GM23248 (cell line): Measurements from ENCODE around the gene CD27. TPM values are rescaled to one million over a fixed set of nuclear protein-coding genes. Genes with fewer than 3 reads are reported as not detected.

Source experiments
- DNase-seq: peaks from one replicate; pipeline ENCODE4 v3.0.0-alpha.2; 2015
- H2AFZ ChIP-seq: fragments of 200-600 bp; sonication (generic); 2 replicates; pipeline ENCODE4 v1.6.1; 2016; ENCODE audit warnings: antibody characterized with exemption
- H3F3A ChIP-seq: fragments of 200-600 bp; sonication (generic); 2 replicates; pipeline ENCODE4 v1.6.1; 2016; ENCODE audit warnings: mild to moderate bottlenecking, antibody characterized with exemption, mixed run types; ENCODE audit not compliant: insufficient read depth
- H3K27ac ChIP-seq: fragments of 200-600 bp; sonication (generic); 2 replicates; pipeline ENCODE4 v1.5.1; 2016; ENCODE audit warnings: mild to moderate bottlenecking
- H3K27me3 ChIP-seq: fragments of 200-600 bp; sonication (generic); replicated peaks from 2 replicates; pipeline ENCODE4 v1.6.1; 2016; ENCODE audit warnings: mild to moderate bottlenecking; ENCODE audit not compliant: insufficient read depth
- H3K36me3 ChIP-seq: fragments of 200-600 bp; sonication (generic); 2 replicates; pipeline ENCODE4 v1.6.1; 2016; ENCODE audit warnings: low read depth, mild to moderate bottlenecking
- H3K4me1 ChIP-seq: fragments of 200-600 bp; sonication (generic); 2 replicates; pipeline ENCODE4 v1.6.1; 2016; ENCODE audit warnings: mild to moderate bottlenecking; ENCODE audit not compliant: insufficient read depth
- H3K4me2 ChIP-seq: fragments of 200-600 bp; sonication (generic); one replicate; pipeline ENCODE4 v1.6.1; 2016; ENCODE audit warnings: mild to moderate bottlenecking; ENCODE audit not compliant: unreplicated experiment
- H3K4me3 ChIP-seq: fragments of 200-600 bp; sonication (generic); 2 replicates; pipeline ENCODE4 v1.5.1; 2016; ENCODE audit warnings: mild to moderate bottlenecking
- H3K79me2 ChIP-seq: fragments of 200-600 bp; sonication (generic); 2 replicates; pipeline ENCODE4 v1.6.1; 2016; ENCODE audit warnings: mild to moderate bottlenecking; ENCODE audit not compliant: insufficient read depth
- H3K9ac ChIP-seq: fragments of 200-600 bp; sonication (generic); 2 replicates; pipeline ENCODE4 v1.6.1; 2016; ENCODE audit warnings: mild to moderate bottlenecking
- H3K9me2 ChIP-seq: fragments of 200-600 bp; sonication (generic); 2 replicates; pipeline ENCODE4 v1.6.1; 2016; ENCODE audit warnings: mixed run types, mild to moderate bottlenecking, moderate library complexity; ENCODE audit not compliant: insufficient read depth
- H3K9me3 ChIP-seq: fragments of 200-600 bp; sonication (generic); one replicate; pipeline ENCODE4 v1.6.1; 2017; ENCODE audit warnings: low read depth
- H4K20me1 ChIP-seq: fragments of 200-600 bp; sonication (generic); 2 replicates; pipeline ENCODE4 v1.6.0; 2016; ENCODE audit not compliant: insufficient read depth
- EZH2 ChIP-seq: fragments of 200-600 bp; sonication (generic); IDR thresholded peaks from 2 replicates; pipeline ENCODE4 v1.6.1; 2018; ENCODE audit warnings: antibody characterized with exemption, mild to moderate bottlenecking; ENCODE audit not compliant: insufficient read depth, poor library complexity, severe bottlenecking
- EZH2phosphoT487 ChIP-seq: fragments of 200-600 bp; sonication (generic); IDR thresholded peaks from 2 replicates; pipeline ENCODE4 v1.6.1; 2018; ENCODE audit warnings: antibody characterized with exemption, moderate library complexity, mild to moderate bottlenecking, low read depth; ENCODE audit not compliant: insufficient read depth
- WGBS, 2 experiments: methylation state at CpG; one replicate each; pipeline ENCODE4 v1.1.6; 2015 to 2017; ENCODE audit warnings: low lambda C conversion rate in 2 of 2, low coverage in 1 of 2; ENCODE audit errors: missing lambda C conversion rate in 2 of 2; 5-methylcytosine and 5-hydroxymethylcytosine counted together
- in situ Hi-C: fragments of 300-500 bp; cut with MboI; formaldehyde crosslinking; loops from 2 replicates; pipeline ENCODE4 v1.15.0; 2020
- polyA plus RNA-seq: library from polyadenylated mRNA; unstranded; fragments of >200 nt; fragmentation: Nextera tagmentation; extraction: Ambion mirVana; gene quantifications from 2 replicates; pipeline ENCODE4 v1.2.1, GENCODE V29; 2016
- total RNA-seq: library from RNA; depleted of rRNA; stranded (reverse); fragments of >200 nt; shearing (Covaris generic); gene quantifications from 2 replicates; pipeline ENCODE4 v1.2.3, GENCODE V29; 2014

The CD27 gene
- total and polyA plus RNA-seq, 2 experiments from 2014 or later, result 0.28 TPM; not detected in 1

DNA sequence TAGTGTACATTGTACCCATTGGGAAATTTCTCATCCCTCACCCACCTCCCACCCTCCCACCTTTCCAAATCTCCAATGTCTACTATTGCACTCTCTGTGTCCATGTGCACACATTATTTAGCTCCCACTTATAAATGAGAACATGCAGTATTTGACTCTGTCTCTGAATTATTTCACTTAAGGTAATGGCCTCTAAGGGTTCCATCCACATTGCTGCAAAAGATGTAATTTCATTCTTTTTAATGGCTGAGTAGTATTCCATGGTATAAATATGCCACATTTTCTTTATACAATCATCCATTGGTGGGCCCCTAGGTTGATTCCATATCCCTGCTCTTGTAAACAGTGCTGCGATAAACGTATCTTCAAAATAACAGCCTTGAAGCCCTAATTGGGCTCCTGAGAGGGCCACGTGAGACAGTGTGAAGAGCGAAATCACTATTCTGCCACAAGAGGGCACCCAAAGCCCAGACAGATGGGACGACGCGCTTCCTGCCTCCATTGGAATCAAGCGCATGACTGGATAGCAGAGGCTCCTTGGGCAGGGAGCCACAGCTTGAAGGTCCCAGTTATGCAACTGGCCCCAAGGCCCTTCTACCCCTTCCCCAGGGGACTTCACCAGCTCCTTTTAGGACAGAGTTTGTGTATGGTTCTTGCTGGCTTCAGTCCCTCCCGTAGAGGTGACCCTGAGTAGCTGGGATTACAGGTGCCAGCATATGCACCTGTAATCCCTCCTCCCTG, 21.3 kb upstream of the CD27 start:
- Histone ChIP-seq H3F3A (peaks cover 5% of the 10 kb centered on the region; the same call in 1 of the 2 replicates), H3K4me2 (no peak overlapping the region), H3K27me3 (no peaks in the 10 kb centered on the region), H3K79me2 (no peaks in the 10 kb centered on the region), H3K9ac (no peak overlapping the region), H3K9me3 (no peaks in the 10 kb centered on the region), H4K20me1 (no peaks in the 10 kb centered on the region), H3K4me3 (no peak overlapping the region), H3K36me3 (no peaks in the 10 kb centered on the region), H3K27ac (no peak overlapping the region), H2AFZ (no peak overlapping the region), H3K4me1 (no peaks in the 10 kb centered on the region), H3K9me2 (no peaks in the 10 kb centered on the region)
- TF ChIP-seq EZH2 (no peak), EZH2phosphoT487 (no peak)
- WGBS, 2 experiments, result 12 to 16% methylated on average over 9 of the region's 9 CpGs
- in situ Hi-C loops, result no loop called here
- DNase-seq, result peak; percentile 98

DNA sequence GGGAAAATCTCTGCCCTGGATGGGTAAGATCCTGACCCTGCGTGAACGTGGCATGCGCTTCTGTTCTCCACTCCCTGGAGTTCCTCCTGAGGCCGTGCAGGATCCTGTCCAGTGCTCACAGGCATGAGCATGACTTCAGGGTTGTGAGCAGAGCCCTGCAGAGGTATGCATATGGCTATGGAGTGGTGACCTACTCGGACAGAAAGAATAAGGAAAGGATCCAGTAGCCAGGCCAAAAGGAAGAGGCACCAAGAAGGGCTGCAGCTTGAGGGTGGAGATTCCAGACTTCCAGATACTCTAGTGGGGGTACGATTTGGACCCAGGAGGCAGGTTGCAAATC, 20.8 kb upstream of the CD27 start:
- Histone ChIP-seq H3K4me1 (no peaks in the 10 kb centered on the region), H3K4me2 (no peak overlapping the region), H3K27me3 (no peaks in the 10 kb centered on the region), H3K27ac (no peak overlapping the region), H3K79me2 (no peaks in the 10 kb centered on the region), H3K36me3 (no peaks in the 10 kb centered on the region), H2AFZ (no peak overlapping the region), H4K20me1 (no peaks in the 10 kb centered on the region), H3K9me3 (no peaks in the 10 kb centered on the region), H3K4me3 (no peak overlapping the region), H3K9ac (no peak overlapping the region), H3K9me2 (no peaks in the 10 kb centered on the region), H3F3A (peaks cover 5% of the 10 kb centered on the region; the same call in 1 of the 2 replicates)
- no peak for DNase-seq
- WGBS, 2 experiments, result 30 to 33% methylated on average over 6 of the region's 6 CpGs
- in situ Hi-C loops, result no loop called here
- TF ChIP-seq EZH2 (no peak), EZH2phosphoT487 (no peak)

DNA sequence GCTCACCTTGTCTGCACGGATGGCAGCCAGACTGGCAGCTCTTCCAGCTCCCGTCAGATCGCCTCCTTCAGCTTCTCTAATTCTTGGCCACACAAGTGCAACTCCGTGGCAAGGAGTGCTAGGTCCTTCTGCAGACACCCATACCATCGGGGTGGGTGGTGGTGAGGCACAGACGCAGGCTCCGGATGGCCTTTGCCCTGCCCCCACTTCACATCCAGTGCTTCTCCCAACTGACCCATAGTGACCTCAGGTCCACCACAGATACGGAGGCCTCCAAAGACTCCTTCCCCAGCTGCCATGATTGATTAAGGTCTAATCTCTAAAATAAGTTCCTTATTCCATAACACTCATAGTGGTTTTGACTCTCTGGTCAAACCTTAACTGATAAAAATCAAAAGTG, 19.9 kb upstream of the CD27 start:
- Histone ChIP-seq H3K27ac (no peak overlapping the region), H3K9ac (no peak overlapping the region), H3K9me3 (no peaks in the 10 kb centered on the region), H3K9me2 (no peaks in the 10 kb centered on the region), H4K20me1 (no peaks in the 10 kb centered on the region), H3K4me1 (peaks cover 4% of the 10 kb centered on the region), H3K27me3 (no peaks in the 10 kb centered on the region), H3K36me3 (no peaks in the 10 kb centered on the region), H3K4me3 (no peak overlapping the region), H3K4me2 (no peak overlapping the region), H3F3A (peaks cover 10% of the 10 kb centered on the region), H2AFZ (no peak overlapping the region), H3K79me2 (no peaks in the 10 kb centered on the region)
- WGBS, 2 experiments, result 83% methylated on average over 8 of the region's 8 CpGs
- in situ Hi-C loops, result no loop called here
- DNase-seq, result no peak
- no peak for TF ChIP-seq EZH2
- no peak for TF ChIP-seq EZH2phosphoT487

DNA sequence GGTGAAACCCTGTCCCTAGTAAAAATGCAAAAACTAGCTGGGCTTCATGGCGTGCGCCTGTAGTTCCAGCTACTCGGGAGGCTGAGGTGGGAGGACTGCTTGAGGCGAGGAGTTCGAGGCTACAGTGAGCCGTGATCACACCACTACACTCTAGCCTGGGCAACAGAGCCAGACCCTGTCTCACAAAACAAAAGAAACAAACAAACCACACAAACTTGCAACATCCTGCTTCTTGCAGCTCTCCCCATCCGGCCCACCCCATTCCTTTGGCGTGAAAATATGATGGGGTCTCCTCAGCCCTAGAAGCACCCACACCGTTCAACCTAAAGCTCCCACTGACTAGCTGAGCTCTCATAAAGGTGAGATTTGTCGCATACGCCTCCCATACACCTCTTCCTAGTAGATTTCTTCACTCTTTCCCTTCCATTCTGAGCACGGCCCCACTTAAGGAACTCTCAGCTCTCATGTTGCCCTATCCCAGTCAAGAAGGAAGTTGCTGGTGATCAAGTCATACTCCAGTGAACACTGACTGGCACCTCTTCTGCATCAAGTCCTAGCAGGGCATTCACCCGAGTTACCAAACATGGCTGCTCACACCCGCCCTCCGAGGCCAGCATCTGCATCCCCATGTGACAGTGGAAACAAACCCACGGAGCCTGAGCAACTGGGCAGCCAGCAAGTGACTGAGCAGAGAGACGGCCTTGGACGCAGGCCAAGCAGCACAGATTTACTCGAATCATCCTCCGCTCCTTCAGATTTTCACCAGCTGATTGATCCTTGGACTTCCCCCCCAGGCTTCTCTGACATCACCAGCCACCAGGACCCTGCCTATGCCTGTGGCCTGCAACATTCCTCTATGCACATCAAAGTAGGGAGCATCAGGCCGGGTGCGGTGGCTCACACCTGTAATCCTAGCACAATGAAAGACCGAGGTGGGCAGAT, 18.9 kb upstream of the CD27 start:
- H3K9ac ChIP-seq, result no peak overlapping the region
- no peak overlapping the region for H3K4me3 ChIP-seq
- H4K20me1 ChIP-seq, result no peaks in the 10 kb centered on the region
- H3K9me3 ChIP-seq, result no peaks in the 10 kb centered on the region
- H3K4me2 ChIP-seq, result no peak overlapping the region
- no peak for DNase-seq
- no peaks in the 10 kb centered on the region for H3K9me2 ChIP-seq
- H3K27me3 ChIP-seq, result no peaks in the 10 kb centered on the region
- H3K4me1 ChIP-seq, result peaks cover 10% of the 10 kb centered on the region
- 78 to 81% methylated on average over 23 of the region's 23 CpGs for WGBS, 2 experiments
- TF ChIP-seq EZH2phosphoT487, result no peak
- TF ChIP-seq EZH2, result no peak
- in situ Hi-C loops, result no loop called here
- H3K79me2 ChIP-seq, result no peaks in the 10 kb centered on the region
- H3K36me3 ChIP-seq, result no peaks in the 10 kb centered on the region
- peaks cover 13% of the 10 kb centered on the region for H3F3A ChIP-seq
- H3K27ac ChIP-seq, result no peak overlapping the region
- no peak overlapping the region for H2AFZ ChIP-seq
